Vagina (tissue), 2 donors: Measurements from ENCODE around the gene TPPP.
"Not testable (repeated sequence)": the region's sequence is repeated elsewhere in the genome, so short reads cannot be mapped to it uniquely, and the experiment has no call there.

Source experiments
- CTCF ChIP-seq, 3 experiments: fragments of 450-650 bp in 2 of 3; fragments of 200-600 bp in 1 of 3; sonication (generic) in 1 of 3; IDR thresholded peaks; one replicate each; pipeline ENCODE4 v1.5.1; 2017 to 2019; ENCODE audit warnings: antibody characterized with exemption in 3 of 3, mild to moderate bottlenecking in 2 of 3, moderate library complexity in 2 of 3
- POLR2A ChIP-seq, 2 donors: fragments of 450-650 bp; IDR thresholded peaks; one replicate each; pipeline ENCODE4 v1.6.1; 2017; ENCODE audit warnings: antibody characterized with exemption in 2 of 2, mild to moderate bottlenecking in 2 of 2, moderate library complexity in 2 of 2

GRCh38 chr5:742276-742675, 49.1 kb upstream of the TPPP start:
- not testable (repeated sequence) for TF ChIP-seq CTCF, POLR2A (IDR thresholded peaks at IDR 0.05)
